Kasumi-1 (cell line): Measurements from ENCODE around the gene BRF1.
A peak's percentile ranks its signal among the peaks of the same experiment; 100 is the strongest.
"Not testable (repeated sequence)": the region's sequence is repeated elsewhere in the genome, so short reads cannot be mapped to it uniquely, and the experiment has no call there.

Source experiments
- DNase-seq, 2 experiments: peaks; one replicate each; lab custom pipeline; 2025; lab: John Stamatoyannopoulos, UW

BRF1 gene

GRCh38 chr14:105315941-105316576, 15.3 kb upstream of the BRF1 start:
- DNase-seq: peak; percentile 41 to 68

DNA sequence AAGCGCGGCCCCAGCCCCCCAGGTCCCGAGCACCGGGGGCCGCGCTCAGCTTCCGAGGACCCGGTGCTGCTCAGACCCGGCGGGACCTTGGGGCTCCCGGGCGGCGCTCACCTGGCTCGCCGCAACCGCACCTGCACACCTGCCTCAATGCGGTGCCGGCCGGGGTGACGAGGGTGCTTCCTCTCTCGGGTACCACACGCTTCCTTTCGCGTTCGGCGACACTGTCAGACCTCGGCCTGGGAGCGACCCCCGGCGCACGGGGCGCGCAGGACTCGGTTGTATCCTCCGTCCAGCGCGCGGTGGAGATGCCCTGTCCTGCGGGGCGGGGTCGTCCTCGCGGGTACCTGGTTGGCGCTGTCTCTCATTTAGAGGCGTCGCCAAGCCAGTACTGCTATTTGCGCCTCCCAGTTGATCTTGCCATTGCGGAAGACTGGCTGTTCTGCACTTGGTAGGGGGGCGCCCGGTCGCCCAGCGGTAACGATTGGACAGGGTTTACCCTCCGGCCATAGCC, 14.5 kb upstream of the BRF1 start:
- DNase-seq: peak in 1 of 2 experiments; percentile 38

- peak; percentile 41 to 49 for DNase-seq
These were observed 13.7 kb upstream of the BRF1 start, which contains the start of gene PACS2 for GRCh38 chr14:105314287-105315200. Gene PACS2, plus strand, starts transcription at chr14:105314748. Its CDS starts 171 bp downstream, at chr14:105314919.

DNA sequence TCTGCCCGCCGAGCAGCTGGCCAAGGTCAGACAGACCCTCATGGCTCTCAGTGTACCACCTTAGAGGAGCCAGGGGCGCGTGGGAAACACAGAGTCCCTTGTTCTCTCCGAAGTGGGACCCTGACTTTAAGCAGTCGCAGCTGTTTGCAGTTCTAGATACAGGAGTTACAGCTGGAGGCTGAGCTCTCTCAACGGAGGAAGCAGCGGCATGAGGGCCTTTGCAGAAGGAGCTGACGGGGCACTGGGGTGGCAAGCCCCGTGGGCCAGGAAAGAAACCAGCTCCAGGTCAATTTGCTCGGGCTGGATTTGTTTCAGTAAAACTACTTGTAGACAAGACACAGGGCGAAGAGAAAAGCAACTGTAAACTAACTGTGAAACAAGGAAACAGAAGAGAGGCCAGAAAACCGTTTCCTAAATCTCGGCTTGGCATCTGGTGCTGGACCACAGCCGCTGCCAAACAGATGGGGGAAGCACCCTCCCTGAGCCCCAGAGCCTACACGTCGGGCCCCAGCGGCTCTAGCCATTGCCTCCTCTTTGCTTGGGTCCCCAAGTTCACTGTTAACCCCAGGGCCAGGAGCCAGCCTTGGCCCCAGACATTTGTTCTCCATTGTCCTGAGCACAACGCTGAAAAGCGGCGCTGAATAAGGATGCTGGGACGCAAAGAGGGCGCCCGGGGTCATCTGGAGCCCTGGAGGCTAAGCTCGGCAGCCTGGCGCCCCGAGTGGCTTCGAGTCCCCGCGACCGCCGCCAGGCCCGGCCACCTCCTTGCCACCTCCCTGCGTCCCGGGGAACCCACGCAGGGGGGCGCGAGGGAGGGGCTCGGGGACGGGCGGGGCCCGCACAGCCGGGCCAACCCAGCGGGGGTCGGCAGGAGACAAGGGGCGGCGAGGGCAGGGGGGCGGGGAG, 12.8 kb upstream of the BRF1 start:
- peak; percentile 12 to 35 for DNase-seq

GRCh38 chr14:105312973-105313372, 12.2 kb upstream of the BRF1 start:
- DNase-seq: no peak

GRCh38 chr14:105311838-105312237, 11.0 kb upstream of the BRF1 start:
- DNase-seq: no peak

GRCh38 chr14:105309371-105309770, 8.6 kb upstream of the BRF1 start:
- DNase-seq: no peak

DNA sequence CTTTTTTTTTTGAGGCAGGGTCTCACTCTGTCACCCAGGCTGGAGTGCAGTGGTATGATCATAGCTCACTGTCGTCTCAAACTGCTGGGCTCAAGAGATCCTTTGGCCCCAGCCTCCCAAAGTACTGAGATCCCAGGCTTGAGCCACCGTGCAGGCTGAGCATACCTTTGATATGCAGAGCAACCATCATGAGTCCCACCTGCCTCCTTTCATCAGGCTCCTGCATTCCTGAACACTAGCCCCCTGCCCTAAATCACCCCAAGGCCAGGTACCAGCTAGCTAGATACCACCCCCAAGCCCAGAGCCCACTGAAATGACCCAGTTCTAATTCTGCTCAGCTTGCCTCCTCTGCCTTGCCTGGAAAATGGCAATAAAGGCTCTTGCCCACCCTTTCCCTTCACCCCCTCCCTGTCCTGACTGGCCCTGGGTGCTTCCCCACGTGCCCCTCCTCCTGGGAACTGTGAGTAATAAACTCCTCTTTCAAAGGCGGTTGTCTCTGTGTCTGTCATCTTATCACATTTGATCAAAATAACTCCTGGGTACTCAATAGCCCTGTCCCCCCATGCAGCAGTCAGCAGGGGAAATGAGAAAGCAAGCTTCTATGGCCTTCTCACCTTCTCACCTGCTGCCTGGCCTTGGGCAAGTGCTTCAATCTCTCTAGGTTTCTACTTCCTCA, 6.4 kb upstream of the BRF1 start:
- DNase-seq: no peak

DNA sequence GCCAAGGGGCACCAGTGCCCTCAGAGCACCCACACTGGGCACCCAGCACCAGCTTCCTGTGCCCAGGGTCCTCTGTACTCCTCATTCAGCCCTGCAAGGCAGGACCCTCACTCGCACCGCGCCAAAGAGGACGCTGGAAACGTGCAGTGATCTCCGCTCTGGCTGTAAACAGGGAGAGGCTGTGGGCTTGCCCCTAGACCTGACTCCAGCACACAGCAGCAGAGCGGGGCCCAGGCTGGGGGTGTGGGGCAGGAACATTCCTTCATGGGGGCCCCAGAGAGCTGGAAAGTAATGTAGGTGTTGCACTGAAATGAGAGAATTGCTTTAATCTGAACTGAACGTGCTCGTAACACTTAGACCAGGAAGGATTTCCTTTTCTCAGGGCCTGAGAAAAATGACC, 5.0 kb upstream of the BRF1 start:
- no peak for DNase-seq

GRCh38 chr14:105305345-105305744, 4.5 kb upstream of the BRF1 start:
- DNase-seq: peak in 1 of 2 experiments; percentile 11

- DNase-seq: no peak
These were observed 3.8 kb upstream of the BRF1 start for GRCh38 chr14:105304565-105304964.

- DNase-seq: no peak
These were observed 3.1 kb upstream of the BRF1 start for GRCh38 chr14:105303949-105304348.

DNA sequence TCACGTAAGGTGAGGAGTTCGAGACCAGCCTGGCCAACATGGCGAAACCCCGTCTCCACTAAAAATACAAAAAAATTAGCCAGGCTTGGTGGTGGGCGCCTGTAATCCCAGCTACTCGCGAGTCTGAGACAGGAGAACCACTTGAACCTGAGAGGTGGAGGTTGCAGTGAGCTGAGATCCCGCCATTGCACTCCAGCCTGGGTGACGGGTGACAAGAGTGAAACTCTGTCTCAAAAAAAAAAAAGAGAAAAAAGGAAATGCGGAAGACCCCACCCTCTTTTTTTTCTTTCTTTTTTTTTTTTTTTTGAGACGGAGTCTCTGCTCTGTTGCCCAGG, 1.1 kb upstream of the BRF1 start:
- DNase-seq: not testable (repeated sequence)

DNA sequence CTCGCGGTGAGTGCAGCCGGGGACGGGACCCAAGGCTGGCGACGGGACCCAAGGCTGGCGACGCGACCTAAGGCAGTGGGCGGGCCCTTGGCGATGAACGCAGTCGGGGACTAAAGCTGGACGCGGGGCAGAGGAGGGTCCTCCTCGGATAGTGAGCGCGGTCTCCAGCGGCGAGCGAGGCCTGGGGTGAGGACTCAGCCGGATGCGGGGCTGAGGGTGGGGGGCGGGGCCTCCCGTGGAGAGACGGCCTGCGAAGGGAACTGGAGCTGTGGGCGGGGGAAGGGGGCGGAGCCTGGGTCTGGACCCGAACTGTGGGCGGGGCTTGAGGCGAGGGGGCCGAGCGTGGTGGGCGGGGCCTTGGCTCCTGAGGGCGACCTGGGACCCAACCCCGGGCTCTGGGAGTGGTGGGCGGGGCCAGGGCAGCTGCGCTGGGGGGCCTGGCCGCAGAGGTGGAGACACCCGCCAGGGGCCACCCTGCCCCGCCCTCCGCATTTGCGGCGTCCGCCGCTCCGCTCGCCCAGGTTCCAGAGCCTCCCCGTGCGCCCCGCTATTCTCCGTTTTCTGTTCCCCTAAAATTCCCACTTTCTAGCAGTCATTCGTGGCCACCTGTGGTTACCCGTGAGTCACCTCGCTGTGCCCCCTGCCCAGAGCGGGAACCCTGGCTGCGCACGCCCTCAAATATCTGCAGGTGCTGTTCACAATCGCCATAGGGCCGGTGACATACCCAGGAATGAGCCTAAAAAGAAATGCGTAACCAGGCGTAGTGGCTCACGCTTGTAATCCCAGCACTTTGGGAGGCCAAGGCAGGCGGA, 508 bp upstream of the BRF1 start:
- peak; percentile 91 to 93 for DNase-seq

DNA sequence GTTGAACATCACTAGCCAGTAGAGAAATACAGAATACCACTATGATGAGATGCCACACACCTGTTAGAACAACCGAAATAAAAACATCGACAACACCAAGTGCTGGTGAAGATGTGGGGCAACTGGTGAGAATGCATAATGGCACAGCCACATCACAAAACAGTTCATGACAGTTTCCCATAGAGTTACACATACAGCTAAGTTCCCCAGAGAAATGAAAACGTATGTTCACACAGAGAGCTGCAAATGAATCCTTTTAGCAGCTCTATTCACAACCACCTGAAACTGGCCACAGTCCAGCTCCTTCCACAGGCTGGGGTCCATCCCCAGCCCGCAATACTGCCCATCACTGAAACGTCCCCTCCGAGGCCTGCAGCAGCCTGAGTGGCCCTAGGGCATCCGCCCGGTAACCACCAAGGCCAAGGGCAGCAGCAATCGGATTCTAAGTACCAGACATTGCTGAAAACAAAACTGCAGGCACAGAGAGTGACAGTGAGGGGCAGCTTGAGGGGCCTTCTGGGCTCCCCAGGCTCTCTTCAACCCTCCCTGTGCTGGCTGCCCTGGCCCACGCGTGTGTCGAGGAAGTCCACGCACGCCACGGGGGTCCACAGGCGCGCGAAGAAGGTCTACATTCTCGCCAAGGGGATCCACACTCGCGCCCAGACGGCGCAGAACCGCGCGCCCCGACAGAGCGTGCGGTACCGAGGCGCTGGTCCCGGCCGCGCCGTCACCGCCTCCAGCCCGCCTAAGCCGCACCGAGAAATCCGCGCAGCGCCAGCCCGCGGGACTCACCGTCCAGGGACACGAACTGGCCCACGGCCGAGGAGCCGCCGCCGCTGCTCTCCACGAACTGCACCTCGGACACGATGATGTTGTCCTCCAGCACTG, 903 bp downstream of the BRF1 start:
- DNase-seq: peak in 1 of 2 experiments; percentile 20

- not testable (repeated sequence) for DNase-seq
These were observed 3.5 kb downstream of the BRF1 start for GRCh38 chr14:105297311-105297710.

DNA sequence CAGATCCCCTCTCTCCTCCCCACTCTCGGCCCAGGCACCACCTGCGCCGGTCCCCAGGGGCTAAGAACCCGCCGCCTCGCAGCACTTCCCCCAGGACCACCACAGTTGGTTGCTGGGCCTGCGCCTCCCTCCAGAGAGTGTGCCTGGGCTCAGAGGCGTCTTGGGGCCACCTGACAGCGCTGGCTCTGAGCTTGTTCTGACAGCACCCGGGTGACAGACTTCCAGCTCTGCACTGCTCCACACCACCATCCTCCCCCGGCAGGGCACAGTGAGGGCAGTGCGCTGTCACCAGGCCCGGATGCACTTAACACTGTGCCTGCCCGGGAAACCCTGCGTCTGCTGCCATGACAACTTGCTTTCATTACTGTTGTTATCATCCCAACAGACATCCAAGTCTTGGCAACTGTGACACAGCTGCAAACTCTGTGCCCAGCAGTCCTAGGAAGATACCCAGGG, 6.6 kb downstream of the BRF1 start:
- DNase-seq: peak in 1 of 2 experiments; percentile 10

DNA sequence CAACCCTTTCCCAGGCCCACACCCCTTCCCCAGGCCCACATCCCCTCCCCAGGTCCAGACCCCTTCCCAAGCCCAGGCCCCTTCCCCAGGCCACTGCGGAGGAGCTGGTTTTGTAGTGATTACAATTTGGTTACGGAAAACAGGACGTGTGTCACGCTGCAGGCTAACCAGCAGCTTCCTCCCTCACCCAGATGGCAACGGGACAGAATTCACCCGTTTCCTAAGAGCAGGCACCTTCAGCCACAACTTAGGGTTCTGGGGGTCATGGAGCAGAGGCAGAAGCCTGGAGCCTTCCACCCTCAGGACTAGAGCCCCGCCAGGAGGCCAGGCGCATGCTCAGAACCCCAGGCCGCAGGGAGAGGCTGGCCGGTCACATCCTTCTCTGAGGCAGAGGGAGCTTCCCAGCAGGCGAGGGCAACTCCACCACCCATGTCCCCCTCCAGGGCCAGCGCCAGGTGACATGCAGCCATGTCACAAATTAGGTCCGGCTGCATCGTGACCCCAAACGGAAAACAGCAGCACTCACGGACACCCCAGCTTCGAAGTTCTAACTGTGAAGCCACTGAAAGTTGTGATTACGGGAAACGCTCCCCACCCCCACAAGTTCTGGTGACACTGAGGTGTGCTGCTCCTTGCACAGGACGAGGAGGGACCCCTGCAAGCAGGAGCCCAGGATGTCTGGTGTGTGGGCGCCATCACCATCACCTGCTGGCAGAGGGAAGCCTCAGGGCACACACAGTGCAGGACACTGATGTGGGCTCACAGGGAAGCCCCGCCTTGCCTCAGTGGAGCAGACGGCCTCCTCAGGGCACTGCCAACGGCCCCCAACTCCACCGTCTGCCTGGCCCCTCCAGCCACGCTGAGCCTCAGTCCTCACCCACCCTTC, 7.7 kb downstream of the BRF1 start:
- peak; percentile 79 to 84 for DNase-seq
